Motor neuron (in vitro differentiated cells): ENCODE data around the gene ARL6IP5. TPM values are rescaled to one million over a fixed set of nuclear protein-coding genes. Genes with fewer than 3 reads are reported as not detected.

Source experiments
- ATAC-seq, 8 experiments: fragments of 200-7000 bp; cut with Tn5 transposase; replicated peaks in 6 of 8; 2 replicates each; pipeline ENCODE4 v1.8.0; 2021; ENCODE audit warnings: mild to moderate bottlenecking in 8 of 8, moderate library complexity in 8 of 8
- H3K27ac ChIP-seq, 2 donors: fragments of 250-450 bp; sonication (Bioruptor Pico); 2 replicates each; pipeline ENCODE4 v1.9.0; 2021; ENCODE audit warnings: antibody characterized with exemption in 2 of 2, mild to moderate bottlenecking in 2 of 2, moderate library complexity in 1 of 2
- H3K4me1 ChIP-seq, 2 donors: fragments of 250-450 bp; sonication (Bioruptor Pico); replicated peaks in 1 of 2; 2 replicates each; pipeline ENCODE4 v1.6.1; 2021; ENCODE audit warnings: antibody characterized with exemption in 2 of 2, mild to moderate bottlenecking in 2 of 2, moderate library complexity in 1 of 2
- H3K4me3 ChIP-seq, 5 donors: fragments of 250-450 bp; sonication (Bioruptor Pico); 2 replicates each; pipeline ENCODE4 v1.9.0; 2021; ENCODE audit warnings: antibody characterized with exemption in 5 of 5, mild to moderate bottlenecking in 5 of 5, moderate library complexity in 4 of 5
- WGBS, 10 experiments: fragments of 450-650 bp; shearing (Covaris generic); methylation state at CpG; one replicate each; pipeline ENCODE4 v1.0.0; 2022; 5-methylcytosine and 5-hydroxymethylcytosine counted together
- in situ Hi-C, 9 experiments: fragments of 400-800 bp; cut with MboI; loops; one replicate each; pipeline ENCODE4 v1.15.0; 2021; ENCODE audit warnings: low sequenced_read_pairs in 9 of 9, low pct_unique_long_range_greater_than_20kb in 2 of 9; ENCODE audit not compliant: unreplicated experiment in 9 of 9
- total RNA-seq, 8 experiments: library from RNA; unstranded; fragments of 300-600 nt; gene quantifications; 2 replicates each; pipeline versions ENCODE4 v1.2.3 to v1.2.4, GENCODE V29; 2022

ARL6IP5 gene
- total RNA-seq, 8 experiments from 2014 or later: 50.9 to 181 (median 77.8) TPM

DNA sequence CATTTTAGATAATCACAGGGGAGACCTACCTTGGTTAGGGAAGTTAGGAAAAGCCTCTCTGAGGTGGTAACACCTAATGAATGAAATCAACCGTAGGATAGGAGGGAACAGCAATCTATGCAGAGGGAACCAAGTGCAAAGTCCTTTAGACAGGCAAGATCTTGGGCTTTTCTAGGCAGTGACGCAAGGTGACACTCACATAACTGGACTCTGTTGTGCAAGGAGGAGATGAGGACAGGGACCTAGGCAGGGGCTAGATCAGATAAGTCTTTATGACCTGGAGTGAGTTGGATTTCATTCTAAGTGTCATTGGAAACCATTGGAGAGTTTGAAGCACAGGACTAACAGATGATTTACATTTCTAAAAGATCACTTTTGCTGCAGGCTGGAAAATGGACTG, 42.3 kb downstream of the ARL6IP5 start:
- no peak for ATAC-seq
- 50 to 100% (median 80%) methylated on average over 1 to 2 of the region's 2 CpGs; no CpG with 5 or more reads in 1 of the 10 experiments for WGBS, 10 experiments
- Histone ChIP-seq H3K4me1 (peaks cover 5 to 12% of the 10 kb centered on the region in 2 donors), H3K4me3 (no peak overlapping the region), H3K27ac (no peak overlapping the region)
- in situ Hi-C loops: no loop called here

DNA sequence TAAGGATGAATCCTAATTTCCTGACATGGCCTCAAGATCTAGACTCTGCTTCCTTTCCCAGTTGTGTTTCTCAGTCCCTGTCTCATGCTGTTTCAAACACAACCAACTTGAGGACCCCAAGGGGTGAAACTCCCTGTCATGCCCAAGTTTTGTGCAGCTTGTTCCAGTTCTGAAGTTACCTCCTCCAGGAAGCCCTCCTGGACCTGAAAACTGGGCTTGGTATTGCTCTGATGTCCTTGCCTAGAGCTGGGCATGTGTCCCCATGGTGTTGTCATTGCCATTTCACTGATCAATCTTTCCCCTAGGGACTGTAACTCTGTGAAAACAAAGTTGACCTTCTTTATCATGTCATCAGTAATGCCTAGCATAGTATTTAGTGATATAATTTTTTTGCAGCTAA, 43.8 kb downstream of the ARL6IP5 start:
- H3K4me1 ChIP-seq: peaks cover 3 to 8% of the 10 kb centered on the region in 2 donors
- in situ Hi-C loops: no loop called here
- no peak overlapping the region for H3K4me3 ChIP-seq
- ATAC-seq: no peak
- H3K27ac ChIP-seq: no peak overlapping the region

DNA sequence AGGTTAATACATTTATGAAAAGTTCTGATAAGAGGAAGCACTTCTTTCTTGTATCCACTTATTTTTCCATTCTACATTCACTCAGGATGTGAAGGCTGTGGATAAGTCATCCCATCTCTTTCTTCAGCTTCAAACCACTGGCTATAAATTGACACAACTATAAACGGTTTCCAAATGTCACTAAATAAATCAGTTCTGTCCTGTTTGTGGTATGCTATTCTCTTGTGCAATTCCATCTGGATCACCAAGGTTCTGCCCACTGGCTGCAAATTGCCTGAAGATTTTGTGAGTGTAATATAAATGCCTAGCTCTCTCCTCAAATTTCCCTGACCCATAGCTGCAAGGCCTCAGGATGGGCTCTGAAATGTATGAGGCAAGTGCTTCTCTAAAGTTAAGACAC, 44.8 kb downstream of the ARL6IP5 start:
- Histone ChIP-seq H3K27ac (no peak overlapping the region), H3K4me1 (peaks cover 3 to 8% of the 10 kb centered on the region in 2 donors), H3K4me3 (no peak overlapping the region)
- WGBS, 10 experiments: 0 to 71% (median 50%) methylated on average over 1 of the region's 1 CpG; no CpG with 5 or more reads in 3 of the 10 experiments
- in situ Hi-C loops: no loop called here
- no peak for ATAC-seq

DNA sequence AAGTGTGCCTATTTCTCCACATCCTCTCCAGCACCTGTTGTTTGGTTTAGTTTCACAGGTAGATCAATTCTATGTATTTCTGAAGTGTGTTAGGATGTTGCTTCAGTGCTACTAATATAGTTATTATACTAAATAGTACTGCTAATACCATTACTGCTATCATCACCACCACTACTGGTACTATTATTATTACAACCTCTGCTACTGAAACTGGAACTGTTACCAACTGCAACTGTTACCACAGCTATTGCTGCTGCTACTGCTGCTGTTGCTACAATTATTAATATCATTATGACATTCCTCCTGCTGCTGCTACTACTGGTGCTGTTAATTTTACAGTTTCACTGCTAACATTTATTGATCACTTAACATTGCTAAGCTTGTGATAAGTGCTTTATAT, 46.0 kb downstream of the ARL6IP5 start:
- H3K4me1 ChIP-seq: peaks cover 3 to 8% of the 10 kb centered on the region in 2 donors
- in situ Hi-C loops: no loop called here
- peak in 1 of 8 experiments; percentile 29 for ATAC-seq

DNA sequence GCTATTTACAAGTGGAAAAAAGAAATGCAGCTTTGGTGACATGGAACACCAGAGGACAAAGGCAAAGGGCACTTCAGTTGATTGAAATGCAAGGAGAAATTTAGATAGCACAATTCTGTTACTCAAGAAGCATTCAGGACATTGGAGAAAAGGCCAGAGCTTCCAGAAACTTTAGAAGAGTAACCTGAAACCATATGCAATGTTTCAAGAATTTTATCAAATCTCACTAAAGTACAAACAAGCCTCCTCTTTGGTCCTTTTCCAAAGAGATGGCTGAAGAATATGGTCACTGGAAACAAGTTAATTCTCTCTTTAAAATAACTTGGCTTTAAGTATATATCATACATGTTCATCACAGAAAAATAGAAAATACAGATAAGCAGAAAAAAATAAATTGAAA, 52.3 kb downstream of the ARL6IP5 start:
- H3K4me1 ChIP-seq: no peaks in the 10 kb centered on the region
- H3K27ac ChIP-seq: no peak overlapping the region
- no peak for ATAC-seq
- H3K4me3 ChIP-seq: no peak overlapping the region
- in situ Hi-C loops: no loop called here

More for the DNA sequence above, 46.0 kb downstream of the ARL6IP5 start:
- no peak overlapping the region for H3K27ac ChIP-seq
- no peak overlapping the region for H3K4me3 ChIP-seq

DNA sequence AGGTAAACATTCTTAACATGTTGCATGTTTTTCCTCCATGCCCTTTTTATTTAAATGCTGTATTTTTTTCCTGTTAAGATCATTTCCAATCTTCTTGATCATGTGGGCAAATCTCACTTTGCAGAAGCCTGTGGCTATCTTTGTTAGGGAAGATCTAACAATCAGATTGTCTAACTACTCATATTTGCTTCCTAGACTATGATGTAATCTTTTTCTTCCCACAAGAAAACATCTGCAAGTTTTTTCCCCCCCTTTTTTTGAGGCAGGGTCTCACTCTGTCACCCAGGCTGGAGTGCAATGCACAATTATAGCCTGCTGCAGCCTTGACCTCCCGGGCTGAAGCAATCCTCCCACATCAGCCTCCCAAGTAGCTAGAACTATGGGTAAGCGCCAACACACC, 52.7 kb downstream of the ARL6IP5 start:
- WGBS, 10 experiments: 50 to 100% (median 75%) methylated on average over 1 to 2 of the region's 2 CpGs; no CpG with 5 or more reads in 2 of the 10 experiments
- no peaks in the 10 kb centered on the region for H3K4me1 ChIP-seq
- no peak overlapping the region for H3K4me3 ChIP-seq
- in situ Hi-C loops: no loop called here
- no peak for ATAC-seq
- H3K27ac ChIP-seq: no peak overlapping the region

DNA sequence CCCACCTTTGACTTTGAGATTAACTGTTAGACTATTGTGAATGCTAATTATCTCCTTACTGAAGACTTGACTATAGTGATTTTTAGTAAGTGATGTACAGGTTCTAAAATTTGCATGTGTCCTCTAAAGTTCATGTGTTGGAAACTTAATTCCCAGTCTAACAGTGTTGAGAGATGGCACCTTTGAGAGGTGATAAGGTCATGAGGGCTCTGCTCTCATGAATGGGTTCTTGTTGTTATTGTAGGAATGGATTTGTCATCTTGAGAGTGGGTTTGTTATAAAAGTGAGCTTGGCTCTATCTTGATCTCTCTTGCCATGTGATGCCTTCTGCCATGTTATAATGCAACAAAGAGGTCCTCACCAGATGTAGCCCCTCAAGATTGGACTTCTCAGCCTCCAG, 56.6 kb downstream of the ARL6IP5 start:
- H3K4me1 ChIP-seq: peaks cover 14 to 18% of the 10 kb centered on the region in 2 donors
- in situ Hi-C loops: no loop called here
- ATAC-seq: no peak
- H3K4me3 ChIP-seq: no peak overlapping the region
- no peak overlapping the region for H3K27ac ChIP-seq

DNA sequence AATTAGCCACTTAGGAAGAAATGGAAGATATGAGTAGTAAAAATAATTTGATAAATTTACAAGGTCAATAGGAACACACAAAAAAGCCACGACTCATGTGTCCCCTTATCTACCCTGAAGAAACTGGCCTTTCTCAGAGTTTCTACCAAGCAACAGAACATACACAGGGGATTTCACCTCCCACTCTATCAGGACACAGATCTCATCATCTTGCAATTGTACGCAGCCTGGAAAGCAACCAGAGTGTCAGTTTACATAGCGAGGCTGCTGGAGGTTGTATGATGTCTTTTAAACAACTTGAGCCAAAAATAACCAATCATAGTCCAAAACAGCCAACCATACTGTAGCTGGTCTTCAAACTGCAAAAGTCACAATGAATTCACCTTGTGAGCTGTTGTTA, 57.4 kb downstream of the ARL6IP5 start:
- WGBS, 10 experiments: 0 to 90% (median 74%) methylated on average over 1 to 3 of the region's 3 CpGs; no CpG with 5 or more reads in 3 of the 10 experiments

DNA sequence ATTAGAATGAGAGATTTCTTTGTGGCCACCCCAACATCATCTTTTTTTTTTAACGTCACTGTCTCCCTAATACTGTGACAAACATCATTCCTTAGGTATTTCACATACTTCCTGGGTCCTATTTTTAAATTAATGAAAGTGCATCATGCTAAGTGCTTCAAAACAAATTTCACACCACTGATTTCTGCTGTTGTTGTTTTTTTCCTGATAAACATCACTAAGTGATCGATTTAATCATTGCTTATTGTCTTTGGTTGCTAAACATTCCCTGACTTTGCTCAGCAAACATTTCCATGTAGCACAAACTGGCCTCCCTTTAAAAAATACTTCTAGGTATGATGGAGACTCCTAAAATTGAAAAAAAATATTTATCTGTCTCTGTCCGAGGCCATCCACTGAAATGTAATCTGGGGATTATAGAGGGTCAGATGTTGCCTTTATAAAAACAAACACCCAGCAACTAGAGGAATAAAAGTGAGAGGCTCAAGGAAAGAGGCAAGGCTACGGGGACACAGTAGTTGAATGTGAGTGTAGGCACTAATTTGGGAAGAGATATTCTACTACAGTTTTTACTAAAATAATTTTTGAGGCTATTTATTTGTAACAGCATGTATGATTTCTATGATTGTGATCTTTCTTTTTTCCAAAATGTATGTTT, 58.2 kb downstream of the ARL6IP5 start:
- no peak overlapping the region for H3K4me3 ChIP-seq
- peaks cover 14 to 18% of the 10 kb centered on the region in 2 donors for H3K4me1 ChIP-seq
- no peak for ATAC-seq
- H3K27ac ChIP-seq: no peak overlapping the region
- in situ Hi-C loops: no loop called here
- 30 to 96% (median 83%) methylated on average over 2 to 4 of the region's 4 CpGs; no CpG with 5 or more reads in 1 of the 10 experiments for WGBS, 10 experiments

More for the DNA sequence above, 57.4 kb downstream of the ARL6IP5 start:
- no peak for ATAC-seq
- no peak overlapping the region for H3K27ac ChIP-seq
- peaks cover 14 to 18% of the 10 kb centered on the region in 2 donors for H3K4me1 ChIP-seq
- H3K4me3 ChIP-seq: no peak overlapping the region
- in situ Hi-C loops: no loop called here

DNA sequence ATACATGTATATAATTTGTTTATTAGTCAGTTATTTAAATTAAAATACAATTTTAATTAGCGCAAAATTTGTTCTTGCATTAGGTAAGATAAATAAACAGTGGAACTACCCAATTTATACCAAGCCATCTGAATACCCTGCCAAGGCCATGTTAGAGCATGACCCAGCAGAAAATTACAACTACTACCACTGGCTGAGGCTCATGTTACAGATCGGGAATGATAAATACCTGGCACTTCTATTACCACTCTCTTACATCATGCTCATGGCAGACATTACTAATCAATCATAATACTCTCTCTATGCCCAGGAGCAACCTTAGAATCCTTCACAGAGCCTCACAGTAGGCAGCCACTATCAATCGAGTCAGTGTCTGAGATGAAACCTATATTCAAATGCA, 58.9 kb downstream of the ARL6IP5 start:
- 58 to 100% (median 90%) methylated on average over 1 to 3 of the region's 3 CpGs; no CpG with 5 or more reads in 3 of the 10 experiments for WGBS, 10 experiments
- in situ Hi-C loops: no loop called here
- no peak overlapping the region for H3K27ac ChIP-seq
- peak in 6 of 8 experiments; percentile 48 to 98 (median 77) for ATAC-seq
- peaks cover 14 to 18% of the 10 kb centered on the region in 2 donors for H3K4me1 ChIP-seq
- no peak overlapping the region for H3K4me3 ChIP-seq

DNA sequence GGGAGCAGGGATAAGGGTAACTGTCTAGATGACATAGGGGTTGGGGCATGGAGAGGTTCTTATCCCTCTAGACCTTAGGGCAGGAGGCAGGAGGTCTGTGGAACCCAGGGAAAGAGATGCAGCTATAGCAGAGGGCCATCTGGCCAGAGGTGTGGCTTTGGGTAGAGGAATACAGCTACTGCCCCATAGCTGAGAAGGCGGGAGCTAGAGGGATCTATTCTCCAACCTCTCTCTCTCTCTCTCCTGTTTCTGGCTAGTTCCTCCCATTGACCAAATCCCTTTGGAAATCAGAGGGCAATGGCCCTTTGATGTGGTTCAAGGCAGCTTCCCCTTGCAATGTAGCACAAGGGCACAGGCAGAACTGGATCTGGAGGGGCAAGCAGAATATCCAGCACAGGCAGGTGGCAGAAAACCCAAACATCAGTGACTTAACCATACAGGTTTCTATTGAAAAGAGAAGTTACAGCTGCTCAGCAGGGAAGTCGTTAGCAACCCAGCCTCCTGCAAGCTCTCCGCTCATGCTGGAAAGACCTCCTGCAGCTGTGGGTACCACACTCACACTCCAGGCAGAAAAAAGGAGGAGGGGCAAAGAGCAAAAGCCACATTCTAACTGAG, 60.0 kb downstream of the ARL6IP5 start:
- Histone ChIP-seq H3K27ac (no peak overlapping the region), H3K4me1 (peaks cover 14 to 18% of the 10 kb centered on the region in 2 donors), H3K4me3 (no peak overlapping the region)
- ATAC-seq: peak in 3 of 8 experiments; percentile 27 to 46 (median 31)
- WGBS, 10 experiments: 40 to 80% (median 51%) methylated on average over 1 to 3 of the region's 3 CpGs; no CpG with 5 or more reads in 4 of the 10 experiments
- in situ Hi-C loops: no loop called here

DNA sequence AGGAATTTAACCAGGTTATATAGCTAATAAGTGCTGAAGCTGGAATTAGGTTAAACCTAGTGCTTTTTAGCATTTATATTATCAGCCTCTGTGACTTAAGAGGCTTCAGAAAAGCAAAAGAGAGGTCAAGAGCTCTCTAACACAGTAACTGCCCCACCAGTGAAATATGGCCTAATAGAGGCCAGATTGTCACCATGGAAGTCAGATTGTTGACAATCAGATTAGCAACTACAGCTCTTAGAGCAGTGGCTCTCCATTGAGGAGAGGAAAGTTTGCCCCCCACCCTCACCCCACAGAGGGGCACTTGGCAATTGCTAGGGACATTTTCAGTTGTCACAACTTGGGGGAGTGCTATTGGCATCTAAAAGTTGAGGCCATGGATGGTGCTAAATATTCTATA, 61.0 kb downstream of the ARL6IP5 start:
- ATAC-seq: peak in 1 of 8 experiments; percentile 5

DNA sequence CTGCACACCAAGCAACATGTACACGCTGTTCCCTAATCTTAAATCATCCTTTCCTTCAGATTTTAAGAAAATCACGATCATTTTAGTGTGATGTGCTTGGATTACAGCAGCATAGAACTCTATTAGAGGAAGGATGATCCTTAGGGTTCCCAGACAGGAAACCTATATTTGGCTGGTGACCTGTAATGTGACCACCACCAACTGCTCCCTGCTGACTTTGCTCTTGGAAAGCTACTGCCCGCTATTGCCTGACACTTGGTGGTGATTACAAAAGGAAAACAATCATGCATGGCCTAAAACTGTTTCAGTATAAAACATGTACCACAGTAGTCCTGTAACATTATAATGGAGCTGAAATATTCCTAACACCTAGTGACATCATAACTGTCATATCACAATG, 64.8 kb downstream of the ARL6IP5 start:
- H3K4me3 ChIP-seq: no peak overlapping the region
- in situ Hi-C loops: no loop called here
- no peak for ATAC-seq
- no peak overlapping the region for H3K27ac ChIP-seq
- 33 to 97% (median 83%) methylated on average over 1 to 3 of the region's 3 CpGs; no CpG with 5 or more reads in 1 of the 10 experiments for WGBS, 10 experiments
- peaks cover 7 to 11% of the 10 kb centered on the region in 2 donors for H3K4me1 ChIP-seq

More for the DNA sequence above, 61.0 kb downstream of the ARL6IP5 start:
- H3K27ac ChIP-seq: no peak overlapping the region
- in situ Hi-C loops: no loop called here
- peaks cover 14 to 18% of the 10 kb centered on the region in 2 donors for H3K4me1 ChIP-seq
- H3K4me3 ChIP-seq: no peak overlapping the region
